PFSK-1 (cell line): Measurements from ENCODE around the gene BRPF3.

Source experiments
- FOXP2 ChIP-seq: optimal IDR thresholded peaks from 2 replicates; pipeline ENCODE3; 2011; ENCODE audit warnings: borderline replicate concordance, control low read depth, inconsistent platforms; ENCODE audit not compliant: insufficient read depth; ENCODE audit errors: extremely low read length, extremely low read depth
- POLR2AphosphoS5 ChIP-seq: IDR thresholded peaks from 2 replicates; pipeline ENCODE4 v1.6.1; 2012; ENCODE audit warnings: low read depth, mild to moderate bottlenecking, control low read depth, low read length, moderate library complexity
- SIN3A ChIP-seq: IDR thresholded peaks from 2 replicates; pipeline ENCODE4 v1.6.1; 2012; ENCODE audit warnings: mild to moderate bottlenecking, low read length, moderate library complexity, borderline replicate concordance; ENCODE audit not compliant: insufficient read depth
- TAF1 ChIP-seq: IDR thresholded peaks from 2 replicates; pipeline ENCODE4 v1.6.1; 2012; ENCODE audit warnings: low read length, control low read depth, borderline replicate concordance; ENCODE audit not compliant: insufficient read depth
- TF ChIP-seq, protein P1 (sequence below), 2 experiments: IDR thresholded peaks; 2 replicates each; pipeline versions ENCODE4 v1.6.1 to v1.8.0; 2011 to 2012; ENCODE audit warnings: low read depth in 2 of 2, low read length in 2 of 2, control low read depth in 1 of 2, inconsistent platforms in 1 of 2, mild to moderate bottlenecking in 1 of 2, moderate library complexity in 1 of 2; ENCODE audit not compliant: insufficient read depth in 1 of 2

BRPF3 gene

GRCh38 chr6:36247693-36248092, 51.1 kb downstream of the BRPF3 start:
- TF ChIP-seq POLR2AphosphoS5 (no peak), TAF1 (no peak), SIN3A (no peak), FOXP2 (no peak)
- TF ChIP-seq, protein P1, sequence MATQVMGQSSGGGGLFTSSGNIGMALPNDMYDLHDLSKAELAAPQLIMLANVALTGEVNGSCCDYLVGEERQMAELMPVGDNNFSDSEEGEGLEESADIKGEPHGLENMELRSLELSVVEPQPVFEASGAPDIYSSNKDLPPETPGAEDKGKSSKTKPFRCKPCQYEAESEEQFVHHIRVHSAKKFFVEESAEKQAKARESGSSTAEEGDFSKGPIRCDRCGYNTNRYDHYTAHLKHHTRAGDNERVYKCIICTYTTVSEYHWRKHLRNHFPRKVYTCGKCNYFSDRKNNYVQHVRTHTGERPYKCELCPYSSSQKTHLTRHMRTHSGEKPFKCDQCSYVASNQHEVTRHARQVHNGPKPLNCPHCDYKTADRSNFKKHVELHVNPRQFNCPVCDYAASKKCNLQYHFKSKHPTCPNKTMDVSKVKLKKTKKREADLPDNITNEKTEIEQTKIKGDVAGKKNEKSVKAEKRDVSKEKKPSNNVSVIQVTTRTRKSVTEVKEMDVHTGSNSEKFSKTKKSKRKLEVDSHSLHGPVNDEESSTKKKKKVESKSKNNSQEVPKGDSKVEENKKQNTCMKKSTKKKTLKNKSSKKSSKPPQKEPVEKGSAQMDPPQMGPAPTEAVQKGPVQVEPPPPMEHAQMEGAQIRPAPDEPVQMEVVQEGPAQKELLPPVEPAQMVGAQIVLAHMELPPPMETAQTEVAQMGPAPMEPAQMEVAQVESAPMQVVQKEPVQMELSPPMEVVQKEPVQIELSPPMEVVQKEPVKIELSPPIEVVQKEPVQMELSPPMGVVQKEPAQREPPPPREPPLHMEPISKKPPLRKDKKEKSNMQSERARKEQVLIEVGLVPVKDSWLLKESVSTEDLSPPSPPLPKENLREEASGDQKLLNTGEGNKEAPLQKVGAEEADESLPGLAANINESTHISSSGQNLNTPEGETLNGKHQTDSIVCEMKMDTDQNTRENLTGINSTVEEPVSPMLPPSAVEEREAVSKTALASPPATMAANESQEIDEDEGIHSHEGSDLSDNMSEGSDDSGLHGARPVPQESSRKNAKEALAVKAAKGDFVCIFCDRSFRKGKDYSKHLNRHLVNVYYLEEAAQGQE (IDR thresholded peaks at IDR 0.05; ENCODE audit: insufficient read depth in 1 of 2, low read depth in 2 of 2, low read length in 2 of 2), result no peak

DNA sequence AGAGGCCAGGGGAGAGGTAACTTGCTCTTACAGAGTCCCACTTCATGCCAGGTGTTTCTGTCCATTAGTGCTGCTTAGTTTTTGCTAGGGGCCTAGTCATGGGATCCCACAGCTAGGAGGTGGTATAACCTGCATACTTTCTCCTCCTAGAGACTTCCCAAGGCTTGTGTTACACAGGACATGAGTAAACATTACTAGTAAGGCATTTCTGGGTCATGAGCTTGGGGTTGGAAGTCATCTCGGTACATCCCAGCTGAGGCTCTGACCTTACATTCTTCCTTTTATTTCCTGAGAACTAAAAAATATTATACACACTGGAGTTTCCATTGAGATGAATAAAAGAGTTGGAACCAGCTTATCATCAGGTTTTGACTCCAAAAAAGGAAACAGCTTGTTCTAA, 52.4 kb downstream of the BRPF3 start:
- TF ChIP-seq POLR2AphosphoS5 (no peak), SIN3A (no peak), TAF1 (no peak), FOXP2 (no peak)
- TF ChIP-seq, protein P1 (IDR thresholded peaks at IDR 0.05; ENCODE audit: insufficient read depth in 1 of 2, low read depth in 2 of 2, low read length in 2 of 2), result no peak

- TF ChIP-seq SIN3A (no peak), TAF1 (no peak), FOXP2 (no peak), POLR2AphosphoS5 (no peak)
- TF ChIP-seq, protein P1 (IDR thresholded peaks at IDR 0.05; ENCODE audit: insufficient read depth in 1 of 2, low read depth in 2 of 2, low read length in 2 of 2), result no peak
These were observed 53.0 kb downstream of the BRPF3 start for GRCh38 chr6:36249536-36249935.

DNA sequence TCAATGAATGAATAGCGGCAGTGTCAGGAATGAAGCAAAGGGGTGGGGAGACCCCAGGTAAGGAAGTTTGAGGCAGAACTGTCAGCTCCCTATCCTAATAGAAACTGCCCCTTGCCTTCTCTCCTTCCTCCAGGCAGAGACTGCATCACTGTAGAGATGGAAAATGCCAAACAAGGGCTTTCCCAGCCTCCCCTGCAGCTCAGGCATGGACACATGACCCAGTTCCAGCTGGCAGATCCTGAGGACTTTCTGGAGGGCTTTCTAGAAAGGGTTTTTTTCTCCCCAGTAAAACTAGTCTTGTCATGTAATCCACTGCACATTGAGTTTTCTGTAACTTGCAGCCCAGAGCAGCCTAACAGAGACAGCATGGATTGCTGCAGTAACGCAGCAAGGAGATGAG, 55.5 kb downstream of the BRPF3 start:
- TF ChIP-seq, protein P1 (IDR thresholded peaks at IDR 0.05; ENCODE audit: insufficient read depth in 1 of 2, low read depth in 2 of 2, low read length in 2 of 2), result no peak
- no peak for TF ChIP-seq FOXP2
- no peak for TF ChIP-seq TAF1
- no peak for TF ChIP-seq POLR2AphosphoS5
- TF ChIP-seq SIN3A, result no peak

GRCh38 chr6:36263390-36264000, 67.0 kb downstream of the BRPF3 start:
- TF ChIP-seq TAF1 (no peak), POLR2AphosphoS5 (no peak), SIN3A (no peak), FOXP2 (no peak)
- TF ChIP-seq, protein P1 (IDR thresholded peaks at IDR 0.05; ENCODE audit: insufficient read depth in 1 of 2, low read depth in 2 of 2, low read length in 2 of 2), result no peak
